Tibial nerve (tissue), 4 donors: Measurements from ENCODE around the gene MSRB1. TPM values are rescaled to one million over a fixed set of nuclear protein-coding genes. Genes with fewer than 3 reads are reported as not detected.

Experiments
- DNase-seq, 2 donors: peaks; one replicate each; pipeline ENCODE4 v3.0.0-alpha.2; 2019; ENCODE audit warnings: low spot score in 2 of 2
- H3K27ac ChIP-seq, 4 donors: fragments of 200-600 bp; sonication (generic) in 3 of 4; one replicate each; pipeline ENCODE4 v1.5.1; 2017 to 2019; ENCODE audit warnings: mild to moderate bottlenecking in 1 of 4
- H3K27me3 ChIP-seq, 2 donors: fragments of 200-600 bp; sonication (generic) in 1 of 2; one replicate each; pipeline versions ENCODE4 v1.5.1 to v1.6.0; 2017 to 2019
- H3K36me3 ChIP-seq, 3 donors: fragments of 200-600 bp; sonication (generic); one replicate each; pipeline ENCODE4 v1.5.1; 2018 to 2019
- H3K4me1 ChIP-seq, 4 donors: fragments of 200-600 bp; sonication (generic) in 3 of 4; one replicate each; pipeline ENCODE4 v1.5.1; 2017 to 2019
- H3K4me3 ChIP-seq, 4 donors: fragments of 200-600 bp; sonication (generic) in 3 of 4; one replicate each; pipeline ENCODE4 v1.5.1; 2017 to 2019; ENCODE audit warnings: mild to moderate bottlenecking in 1 of 4, moderate library complexity in 1 of 4
- H3K9me3 ChIP-seq, 4 donors: fragments of 200-600 bp; sonication (generic) in 3 of 4; one replicate each; pipeline ENCODE4 v1.5.1; 2017 to 2019
- CTCF ChIP-seq, 5 experiments: fragments of 200-600 bp in 3 of 5; fragments of 450-650 bp in 2 of 5; sonication (generic) in 3 of 5; IDR thresholded peaks; one replicate each; pipeline ENCODE4 v1.5.1; 2016 to 2019; ENCODE audit warnings: antibody characterized with exemption in 5 of 5, mild to moderate bottlenecking in 3 of 5, moderate library complexity in 2 of 5
- EP300 ChIP-seq, 2 donors: sonication (generic); formaldehyde crosslinking; IDR thresholded peaks; one replicate each; pipeline ENCODE4 v1.6.1; 2017; ENCODE audit warnings: antibody characterized with exemption in 2 of 2, mild to moderate bottlenecking in 1 of 2
- POLR2A ChIP-seq, 2 donors: fragments of 450-650 bp; IDR thresholded peaks; one replicate each; pipeline ENCODE4 v1.6.1; 2017; ENCODE audit warnings: antibody characterized with exemption in 2 of 2, mild to moderate bottlenecking in 2 of 2, moderate library complexity in 2 of 2
- WGBS, 2 donors: methylation state at CpG; one replicate each; pipeline ENCODE4 v1.1.5; 2018; 5-methylcytosine and 5-hydroxymethylcytosine counted together
- total RNA-seq, 4 donors: library from RNA; depleted of rRNA; stranded (reverse); fragments of >200 nt; gene quantifications; one replicate each; pipeline ENCODE4 v1.1.0, GENCODE V29; 2016

Gene MSRB1
- total RNA-seq, 4 donors from 2014 or later, result 22.5 to 46.1 (median 30.3) TPM

DNA sequence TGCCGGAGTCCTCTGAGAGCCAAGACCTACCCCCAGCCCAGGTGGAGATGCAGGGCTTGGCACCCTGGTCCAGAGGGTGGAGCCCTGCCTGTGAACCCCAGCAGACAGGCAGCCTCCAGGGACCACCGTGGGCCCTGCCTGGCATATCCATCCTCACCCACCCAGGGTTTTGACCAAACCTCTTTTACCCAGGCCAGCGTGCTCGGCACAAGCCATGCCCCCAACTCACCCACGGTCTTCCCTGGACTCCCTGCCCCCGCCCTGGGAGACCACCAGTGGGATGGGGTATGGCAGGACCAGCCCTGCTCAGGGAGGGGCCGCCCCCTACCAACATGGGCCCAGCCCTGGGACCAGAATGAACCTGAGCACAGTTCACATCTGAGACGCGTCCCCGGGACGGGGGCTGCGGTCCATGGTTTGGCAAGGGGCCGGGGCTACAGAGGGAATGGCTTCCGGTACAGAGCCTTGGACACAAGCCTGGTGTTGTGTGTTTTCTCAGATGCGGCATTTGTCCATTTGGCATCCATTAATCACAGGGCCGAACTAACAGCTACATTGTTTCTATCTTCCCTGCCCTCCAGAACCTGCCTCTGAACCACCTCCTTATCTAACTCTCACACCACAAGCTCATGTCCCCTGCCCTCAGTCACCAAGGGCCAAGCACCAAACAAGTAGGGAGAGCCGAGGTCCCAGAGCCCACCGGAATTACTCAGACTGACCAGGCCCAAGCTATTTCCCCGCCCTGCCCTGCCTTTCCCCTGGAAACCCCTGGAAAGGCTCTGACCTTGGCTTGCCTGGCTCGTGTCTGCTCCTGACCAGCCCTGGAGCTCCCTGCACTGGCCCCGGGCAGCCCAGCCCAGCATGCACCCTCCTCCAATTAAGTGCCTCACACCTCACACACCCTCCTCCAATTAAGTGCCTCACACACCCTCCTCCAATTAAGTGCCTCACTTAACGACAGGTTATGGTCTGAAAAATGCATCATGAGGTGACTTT is 38.9 kb downstream of the MSRB1 start:
- no peak overlapping the region for H3K4me3 ChIP-seq
- no peaks in the 10 kb centered on the region for H3K9me3 ChIP-seq
- peaks cover 0 to 4% (median 0%) of the 10 kb centered on the region in 4 donors for H3K4me1 ChIP-seq
- H3K36me3 ChIP-seq, result no peaks in the 10 kb centered on the region
- TF ChIP-seq POLR2A (IDR thresholded peaks at IDR 0.05) (no peak), CTCF (IDR thresholded peaks at IDR 0.05) (no peak), EP300 (IDR thresholded peaks at IDR 0.05) (no peak)
- H3K27me3 ChIP-seq, result peaks cover 0 to 66% of the 10 kb centered on the region in 2 donors
- H3K27ac ChIP-seq, result no peak overlapping the region
- WGBS, 2 donors, result 52 to 61% methylated on average over 22 of the region's 22 CpGs
- no peak for DNase-seq

DNA sequence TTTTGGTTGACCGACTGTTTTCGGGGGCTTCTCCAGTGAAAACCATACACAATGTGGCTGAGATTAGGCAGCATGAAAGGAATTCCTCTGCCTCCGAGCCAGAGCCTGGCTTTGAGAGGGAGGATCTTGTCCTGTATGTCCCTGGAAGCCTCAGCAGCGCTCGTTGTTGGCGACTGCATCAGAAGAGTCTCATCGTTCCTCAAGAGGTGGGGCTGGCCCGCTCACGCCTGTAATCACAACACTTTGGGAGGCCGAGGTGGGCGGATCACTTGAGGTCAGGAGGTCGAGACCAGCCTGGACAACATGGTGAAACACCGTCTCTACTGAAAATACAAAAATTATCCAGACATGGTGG is 39.8 kb downstream of the MSRB1 start:
- peaks cover 0 to 66% of the 10 kb centered on the region in 2 donors for H3K27me3 ChIP-seq
- WGBS, 2 donors, result 38 to 50% methylated on average over 13 of the region's 13 CpGs
- TF ChIP-seq EP300 (IDR thresholded peaks at IDR 0.05), result no peak
- no peak for TF ChIP-seq CTCF (IDR thresholded peaks at IDR 0.05)
- no peak for TF ChIP-seq POLR2A (IDR thresholded peaks at IDR 0.05)
- H3K4me3 ChIP-seq, result no peak overlapping the region
- H3K27ac ChIP-seq, result no peak overlapping the region
- no peaks in the 10 kb centered on the region for H3K9me3 ChIP-seq
- no peak for DNase-seq
- H3K36me3 ChIP-seq, result no peaks in the 10 kb centered on the region
- H3K4me1 ChIP-seq, result peaks cover 0 to 4% (median 0%) of the 10 kb centered on the region in 4 donors

GRCh38 chr16:1902547-1903219 is 40.3 kb downstream of the MSRB1 start:
- Histone ChIP-seq H3K36me3 (no peaks in the 10 kb centered on the region), H3K4me1 (peaks cover 0 to 4% (median 0%) of the 10 kb centered on the region in 4 donors), H3K9me3 (no peaks in the 10 kb centered on the region), H3K27me3 (peaks cover 0 to 64% of the 10 kb centered on the region in 2 donors), H3K27ac (no peak overlapping the region), H3K4me3 (no peak overlapping the region)
- WGBS, 2 donors, result 65 to 66% methylated on average over 14 to 20 of the region's 20 CpGs
- no peak for TF ChIP-seq POLR2A (IDR thresholded peaks at IDR 0.05)
- no peak for TF ChIP-seq CTCF (IDR thresholded peaks at IDR 0.05)
- TF ChIP-seq EP300 (IDR thresholded peaks at IDR 0.05), result no peak
- DNase-seq, result no peak

DNA sequence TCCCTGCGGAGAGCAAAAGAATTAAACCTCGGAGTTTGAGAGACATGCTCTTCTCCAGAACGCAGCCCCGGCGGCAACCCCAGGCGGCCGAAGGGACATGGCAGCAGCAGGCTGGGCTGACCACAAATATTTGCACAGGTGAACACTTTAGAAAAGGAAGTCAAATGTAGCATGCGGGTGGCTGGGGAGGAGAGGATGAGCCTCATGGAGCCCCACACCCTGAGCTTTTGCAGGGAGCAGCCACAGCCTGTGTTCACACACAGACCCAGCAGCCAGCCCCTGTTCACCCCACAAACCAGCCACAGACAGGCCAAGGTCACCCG is 42.6 kb downstream of the MSRB1 start:
- Histone ChIP-seq H3K36me3 (no peaks in the 10 kb centered on the region), H3K4me1 (peaks cover 0 to 4% (median 0%) of the 10 kb centered on the region in 4 donors), H3K9me3 (no peaks in the 10 kb centered on the region), H3K4me3 (no peak overlapping the region), H3K27ac (no peak overlapping the region), H3K27me3 (peaks cover 0 to 55% of the 10 kb centered on the region in 2 donors)
- WGBS, 2 donors, result 82 to 85% methylated on average over 9 of the region's 9 CpGs
- TF ChIP-seq POLR2A (IDR thresholded peaks at IDR 0.05) (no peak), CTCF (IDR thresholded peaks at IDR 0.05) (no peak), EP300 (IDR thresholded peaks at IDR 0.05) (no peak)
- no peak for DNase-seq
